Measurements from ENCODE around the gene MRPL48.

DNA sequence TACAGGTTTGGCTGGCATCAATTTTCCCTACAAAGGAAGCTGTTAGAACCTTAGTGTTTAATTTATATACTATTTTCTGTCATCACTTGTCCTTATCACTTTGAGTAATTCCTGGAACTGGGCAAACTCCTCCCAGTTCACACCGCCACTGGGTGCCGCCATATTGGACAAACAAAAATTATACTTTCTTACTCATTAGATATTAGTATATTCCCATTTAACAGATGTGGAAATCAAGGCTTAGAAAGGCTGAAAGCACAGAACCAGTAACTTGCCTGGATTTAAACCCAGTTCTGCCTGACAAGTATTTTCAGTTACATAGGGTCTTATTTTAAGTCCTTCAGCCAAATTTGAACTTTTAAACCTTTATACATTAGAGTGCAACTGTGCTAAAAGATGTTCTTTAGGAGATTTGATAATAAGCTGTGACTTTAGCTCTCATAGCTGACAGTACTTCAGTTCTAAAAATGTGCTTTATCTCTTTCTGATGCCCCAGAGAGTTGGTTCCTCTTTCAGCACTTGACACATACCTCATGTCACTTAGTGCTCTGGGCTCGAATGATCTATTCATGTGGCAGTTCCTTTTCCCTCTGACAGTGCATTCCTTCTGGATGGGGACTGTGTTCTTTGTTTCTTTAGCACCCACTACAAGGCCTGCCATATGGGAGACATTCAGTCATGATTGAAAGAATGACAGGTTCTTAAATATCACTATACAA is 63.5 kb downstream of the MRPL48 start:
- no peak for TF ChIP-seq SP2 (IDR thresholded peaks at IDR 0.05; ENCODE audit: low read length)
- no peak for TF ChIP-seq CTCF (IDR thresholded peaks at IDR 0.05; ENCODE audit: control extremely low read depth in 1 of 3, insufficient read depth in 1 of 3, low read depth in 1 of 3, low read length in 3 of 3)
- TF ChIP-seq PHF8 (conservative IDR thresholded peaks at IDR 0.05; ENCODE audit: low read depth, low read length): no peak
- TF ChIP-seq TAF7 (optimal IDR thresholded peaks at IDR 0.05; ENCODE audit: borderline replicate concordance, low read depth, low read length): no peak
- no peak for TF ChIP-seq EP300 (IDR thresholded peaks at IDR 0.05; ENCODE audit: borderline replicate concordance in 1 of 2, low read depth in 2 of 2, low read length in 2 of 2)
